GM12875 (cell line): ENCODE results near the gene STK32B.

Source experiments
- H3K4me3 ChIP-seq: one replicate; pipeline ENCODE4 v1.5.1; 2011; ENCODE audit warnings: low read depth, low read length, control low read depth
- TF ChIP-seq, protein P1 (sequence below): IDR thresholded peaks from 2 replicates; pipeline ENCODE4 v1.5.1; 2011; ENCODE audit warnings: low read depth, mild to moderate bottlenecking, control low read depth, inconsistent platforms, low read length, moderate library complexity, borderline replicate concordance; ENCODE audit not compliant: insufficient read depth

Gene STK32B

DNA sequence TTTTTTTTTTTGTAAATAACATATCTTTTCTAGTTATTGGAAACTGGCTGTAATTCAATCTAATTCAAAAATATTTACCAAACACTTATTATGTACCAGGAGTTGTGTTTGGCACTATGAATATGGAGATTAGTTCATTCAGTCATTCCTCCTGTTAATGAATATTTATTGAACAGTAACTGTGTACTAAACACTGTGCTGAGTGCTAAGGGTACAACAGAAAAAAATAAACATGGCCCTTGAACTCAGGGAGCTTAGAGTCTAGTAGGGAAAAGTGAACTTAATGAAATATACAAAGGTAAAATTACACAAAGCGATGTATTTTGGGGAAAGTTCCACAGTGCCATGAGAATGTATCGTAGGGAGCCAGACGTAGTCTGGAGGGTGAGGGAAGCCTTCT lies 87.1 kb downstream of the STK32B start:
- no peak overlapping the region for H3K4me3 ChIP-seq
- TF ChIP-seq, protein P1, sequence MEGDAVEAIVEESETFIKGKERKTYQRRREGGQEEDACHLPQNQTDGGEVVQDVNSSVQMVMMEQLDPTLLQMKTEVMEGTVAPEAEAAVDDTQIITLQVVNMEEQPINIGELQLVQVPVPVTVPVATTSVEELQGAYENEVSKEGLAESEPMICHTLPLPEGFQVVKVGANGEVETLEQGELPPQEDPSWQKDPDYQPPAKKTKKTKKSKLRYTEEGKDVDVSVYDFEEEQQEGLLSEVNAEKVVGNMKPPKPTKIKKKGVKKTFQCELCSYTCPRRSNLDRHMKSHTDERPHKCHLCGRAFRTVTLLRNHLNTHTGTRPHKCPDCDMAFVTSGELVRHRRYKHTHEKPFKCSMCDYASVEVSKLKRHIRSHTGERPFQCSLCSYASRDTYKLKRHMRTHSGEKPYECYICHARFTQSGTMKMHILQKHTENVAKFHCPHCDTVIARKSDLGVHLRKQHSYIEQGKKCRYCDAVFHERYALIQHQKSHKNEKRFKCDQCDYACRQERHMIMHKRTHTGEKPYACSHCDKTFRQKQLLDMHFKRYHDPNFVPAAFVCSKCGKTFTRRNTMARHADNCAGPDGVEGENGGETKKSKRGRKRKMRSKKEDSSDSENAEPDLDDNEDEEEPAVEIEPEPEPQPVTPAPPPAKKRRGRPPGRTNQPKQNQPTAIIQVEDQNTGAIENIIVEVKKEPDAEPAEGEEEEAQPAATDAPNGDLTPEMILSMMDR, result no peak

DNA sequence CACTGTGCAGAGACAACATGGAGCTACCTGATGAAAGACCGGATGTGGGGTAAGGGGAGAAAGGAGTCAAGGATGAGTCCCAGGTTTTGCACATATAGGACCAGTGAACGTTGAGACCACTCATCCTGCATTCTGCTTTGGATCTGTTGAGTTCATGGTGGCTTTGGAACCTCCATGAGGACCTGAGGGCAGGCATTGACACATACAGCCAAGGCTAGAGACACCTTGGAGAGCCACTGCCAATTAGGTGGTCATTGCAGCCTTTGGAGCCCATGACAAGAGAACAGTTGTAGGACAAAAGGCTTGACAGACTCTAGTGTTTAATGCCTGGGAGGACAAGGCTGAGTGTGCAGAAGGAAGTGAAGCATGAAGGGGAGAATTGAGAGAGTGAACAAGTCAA lies 87.9 kb downstream of the STK32B start:
- no peak overlapping the region for H3K4me3 ChIP-seq
- TF ChIP-seq, protein P1, result no peak

DNA sequence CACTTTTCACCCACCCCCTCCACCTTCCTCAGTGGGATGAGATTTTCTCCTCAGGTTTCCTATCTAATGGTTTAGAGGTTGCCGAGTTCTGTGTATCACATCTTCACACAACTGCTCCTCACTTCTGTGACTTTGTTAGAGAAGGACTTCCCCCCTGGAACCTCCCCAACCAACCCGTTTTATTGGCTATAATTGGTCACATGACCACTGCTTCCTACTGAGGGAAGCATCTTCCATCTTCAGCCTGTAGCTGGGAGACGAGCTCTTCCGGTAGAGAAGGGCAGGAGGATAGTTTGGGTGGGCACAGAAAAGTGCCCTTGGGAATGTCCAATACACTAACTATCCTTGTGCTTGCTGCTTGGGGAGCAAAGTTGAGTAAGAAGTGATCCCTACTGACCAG lies 90.5 kb downstream of the STK32B start:
- TF ChIP-seq, protein P1, result no peak
- no peak overlapping the region for H3K4me3 ChIP-seq

DNA sequence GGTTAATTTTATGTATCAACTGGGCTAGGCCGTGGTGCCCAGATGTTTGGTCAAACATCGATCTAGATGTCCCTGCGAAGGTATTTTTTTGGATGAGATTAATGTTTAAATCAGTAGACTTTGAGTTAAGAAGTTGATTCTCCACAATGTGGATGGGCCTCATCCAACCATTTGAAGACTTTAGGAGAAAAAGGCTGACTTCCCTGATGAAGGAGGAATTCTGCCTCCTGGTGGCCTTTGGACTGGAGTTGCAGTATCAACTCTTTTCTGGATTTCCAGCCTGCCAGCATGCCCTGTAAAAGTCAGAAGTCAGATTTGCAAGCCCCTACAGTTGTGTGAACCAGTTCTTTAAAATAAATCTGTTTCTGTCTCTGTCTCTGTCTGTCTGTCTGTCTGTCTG lies 91.4 kb downstream of the STK32B start:
- TF ChIP-seq, protein P1, result peak; percentile 26; the same call in 1 of the 2 replicates
- H3K4me3 ChIP-seq, result no peak overlapping the region

DNA sequence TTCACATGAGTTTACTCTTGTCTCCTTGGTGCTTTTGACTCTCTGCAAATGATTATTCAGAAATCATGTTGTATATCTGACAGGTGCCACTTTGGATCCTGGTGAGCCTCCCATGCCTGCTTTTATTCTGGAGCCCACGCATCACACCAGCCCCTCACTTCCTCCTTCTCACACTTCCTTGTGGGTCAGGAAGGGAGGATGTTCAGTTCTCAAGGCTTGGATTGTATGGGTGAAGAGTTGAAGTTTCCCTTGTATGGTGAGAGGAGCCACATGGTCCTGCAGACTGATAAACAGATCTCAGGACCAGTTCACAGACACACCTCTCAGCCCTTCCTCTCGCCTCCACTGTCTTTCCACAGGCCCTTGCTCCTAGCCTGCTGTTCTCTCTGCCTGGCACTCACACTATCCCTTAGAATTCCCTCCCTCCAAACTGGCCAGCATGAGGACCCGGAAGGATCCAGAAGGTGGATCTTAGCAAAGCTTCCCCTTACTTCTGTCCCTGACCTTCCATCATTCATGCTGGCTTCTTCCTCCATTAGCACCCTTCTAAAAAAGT lies 92.1 kb downstream of the STK32B start:
- no peak overlapping the region for H3K4me3 ChIP-seq
- TF ChIP-seq, protein P1, result no peak

DNA sequence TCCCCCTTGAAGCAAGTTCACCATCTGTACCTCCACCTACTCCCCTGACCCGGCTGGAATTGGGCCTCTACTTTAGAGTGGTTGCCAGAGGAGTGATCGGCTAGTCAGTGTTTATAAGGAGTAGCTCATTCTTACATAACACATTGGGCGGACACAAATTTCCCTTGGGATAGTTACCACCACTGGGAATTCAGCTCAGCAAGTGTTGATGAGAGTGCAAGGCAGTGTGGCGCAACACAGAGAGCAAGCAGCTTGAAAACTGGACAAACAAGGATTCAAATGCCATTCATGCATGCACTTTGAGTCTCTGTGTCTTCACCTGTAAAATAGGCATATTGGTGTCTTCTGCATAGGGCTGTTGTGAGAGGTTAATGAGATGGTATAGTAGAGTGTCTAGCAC lies 92.7 kb downstream of the STK32B start:
- H3K4me3 ChIP-seq, result no peak overlapping the region
- TF ChIP-seq, protein P1, result no peak

DNA sequence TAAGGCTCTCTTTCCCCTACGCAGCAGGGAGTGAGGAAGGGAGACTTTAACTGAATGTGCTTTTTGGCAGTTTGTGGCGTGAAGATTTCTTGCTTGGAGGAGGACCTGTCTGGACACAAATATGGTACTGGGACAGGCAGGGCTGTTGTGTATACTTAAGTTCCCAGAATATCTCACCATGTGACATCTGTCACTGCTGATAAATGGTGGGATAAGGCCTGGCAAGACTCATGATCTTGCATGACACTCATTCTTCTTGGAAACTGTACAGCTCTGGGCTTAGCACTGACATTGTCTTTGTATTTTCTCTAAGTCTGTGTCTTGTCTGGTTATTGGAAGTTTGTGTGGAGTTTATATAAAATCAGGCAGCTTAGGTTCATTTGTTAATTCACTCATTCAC lies 93.1 kb downstream of the STK32B start:
- H3K4me3 ChIP-seq, result no peak overlapping the region
- TF ChIP-seq, protein P1, result no peak
